Coronary artery (tissue), 2 donors: ENCODE data around the gene PHLPP1.

ENCODE experiments used
- DNase-seq: peaks from one replicate; pipeline ENCODE4 v3.0.0-alpha.2; 2017; ENCODE audit warnings: low spot score
- H3K27ac ChIP-seq, 2 donors: fragments of 200-600 bp; sonication (generic); one replicate each; pipeline ENCODE4 v1.5.1; 2016 to 2019
- H3K4me3 ChIP-seq: fragments of 200-600 bp; sonication (generic); 2 replicates; pipeline ENCODE4 v1.5.1; 2016; ENCODE audit warnings: mild to moderate bottlenecking, moderate library complexity
- CTCF ChIP-seq: fragments of 200-600 bp; sonication (generic); IDR thresholded peaks from one replicate; pipeline ENCODE4 v1.5.1; 2019; ENCODE audit warnings: antibody characterized with exemption

PHLPP1 gene

GRCh38 chr18:62979176-62979575, 263.8 kb downstream of the PHLPP1 start:
- Histone ChIP-seq H3K4me3 (no peak overlapping the region), H3K27ac (no peak overlapping the region)
- TF ChIP-seq CTCF, result no peak
- no peak for DNase-seq

GRCh38 chr18:62979900-62980299, 264.6 kb downstream of the PHLPP1 start:
- Histone ChIP-seq H3K4me3 (no peak overlapping the region), H3K27ac (no peak overlapping the region)
- no peak for DNase-seq
- no peak for TF ChIP-seq CTCF

GRCh38 chr18:62981566-62981965, 266.2 kb downstream of the PHLPP1 start:
- no peak for TF ChIP-seq CTCF
- no peak for DNase-seq
- Histone ChIP-seq H3K27ac (no peak overlapping the region), H3K4me3 (no peak overlapping the region)

- Histone ChIP-seq H3K4me3 (peak overlapping the region; percentile 65), H3K27ac (no peak overlapping the region)
- DNase-seq, result no peak
- TF ChIP-seq CTCF, result peak; percentile 67
Measured at GRCh38 chr18:62982600-62983251, 267.4 kb downstream of the PHLPP1 start.

- TF ChIP-seq CTCF, result no peak
- DNase-seq, result no peak
- H3K27ac ChIP-seq, result no peak overlapping the region
Measured at GRCh38 chr18:62984656-62985315, 269.4 kb downstream of the PHLPP1 start.

GRCh38 chr18:62986490-62986889, 271.1 kb downstream of the PHLPP1 start:
- H3K4me3 ChIP-seq, result no peak overlapping the region
- TF ChIP-seq CTCF, result no peak
- H3K27ac ChIP-seq, result no peak overlapping the region
- DNase-seq, result no peak

More at GRCh38 chr18:62984656-62985315, 269.4 kb downstream of the PHLPP1 start:
- H3K4me3 ChIP-seq, result no peak overlapping the region
